ENCODE results near the gene PHB1. TPM values are rescaled to one million over a fixed set of nuclear protein-coding genes. Genes with fewer than 3 reads are reported as not detected.

The PHB1 gene
- polyA plus RNA-seq, 1 donor (not counting 4 experiments of a cell fraction or from before 2014, with no cell fraction given), result 395 TPM

DNA sequence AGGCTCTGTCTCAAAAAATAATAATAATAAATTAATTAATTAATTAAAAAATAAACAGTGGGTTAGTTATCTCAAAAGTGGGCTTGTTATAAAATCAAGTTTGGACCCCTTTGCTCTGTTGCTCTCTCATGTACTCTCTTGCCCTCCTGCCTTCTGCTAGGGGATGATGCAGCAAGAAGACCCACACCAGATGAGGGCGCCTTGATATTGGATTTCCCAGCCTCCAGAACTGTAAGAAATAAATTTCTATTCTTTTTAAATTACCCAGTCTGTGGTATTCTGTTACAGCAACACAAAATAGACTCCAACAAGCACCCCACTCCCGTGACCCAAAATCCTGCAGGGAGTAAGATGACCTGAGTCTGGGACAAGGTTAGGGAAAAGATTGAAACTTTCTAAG, 50.6 kb downstream of the PHB1 start:
- H3K4me3 ChIP-seq (ENCODE audit: control insufficient read depth in 2 of 3, extremely low read depth in 1 of 3, insufficient read depth in 2 of 3, low read depth in 1 of 3, low read length in 3 of 3), result no peak overlapping the region
- H3K9me3 ChIP-seq (ENCODE audit: control insufficient read depth, low read depth, low read length), result no peaks in the 10 kb centered on the region
- no peak overlapping the region for H3K4me2 ChIP-seq (ENCODE audit: control insufficient read depth, extremely low read depth, insufficient read depth, low read depth, low read length)
- peaks cover 3% of the 10 kb centered on the region for H3K9me1 ChIP-seq (ENCODE audit: control insufficient read depth, extremely low read depth, insufficient read depth, low read length)
- H4K20me1 ChIP-seq (ENCODE audit: control insufficient read depth, extremely low read depth, insufficient read depth, low read length), result no peaks in the 10 kb centered on the region
- no peaks in the 10 kb centered on the region for H3K27me3 ChIP-seq (ENCODE audit: control insufficient read depth, extremely low read depth, insufficient read depth, low read length)
- H3K36me3 ChIP-seq (ENCODE audit: control insufficient read depth in 2 of 2, extremely low read depth in 1 of 2, insufficient read depth in 2 of 2, low read length in 2 of 2), result no peaks in the 10 kb centered on the region
- DNase-seq (ENCODE audit: low read depth, low spot score), result no peak
- H2AFZ ChIP-seq (ENCODE audit: control insufficient read depth, low read length), result no peak overlapping the region
- TF ChIP-seq CTCF (optimal IDR thresholded peaks at IDR 0.05 in 1 of 3, IDR thresholded peaks at IDR 0.05 in 1 of 3, conservative IDR thresholded peaks at IDR 0.05 in 1 of 3; ENCODE audit: extremely low read depth in 1 of 3, insufficient read depth in 2 of 3, low read length in 3 of 3), result no peak
- TF ChIP-seq EZH2 (IDR thresholded peaks at IDR 0.05; ENCODE audit: low read length), result no peak
- peaks cover 20% of the 10 kb centered on the region for H3K4me1 ChIP-seq (ENCODE audit: control insufficient read depth, extremely low read depth, insufficient read depth, low read length)
- no peak for FAIRE-seq
- H3K27ac ChIP-seq (ENCODE audit: control insufficient read depth, insufficient read depth, low read length), result no peak overlapping the region
- peaks cover 24% of the 10 kb centered on the region for H3K79me2 ChIP-seq (ENCODE audit: control insufficient read depth, insufficient read depth, low read length)
- no peak overlapping the region for H3K9ac ChIP-seq (ENCODE audit: control insufficient read depth, extremely low read depth, insufficient read depth, low read length)
- dilution Hi-C loops (cut with MboI; ENCODE audit: extremely low pct_ligation_motif_present, low sequenced_read_pairs), result no loop called here

GRCh38 chr17:49363251-49363650, 51.4 kb downstream of the PHB1 start:
- no peak overlapping the region for H3K9ac ChIP-seq (ENCODE audit: control insufficient read depth, extremely low read depth, insufficient read depth, low read length)
- no peak overlapping the region for H3K4me3 ChIP-seq (ENCODE audit: control insufficient read depth in 2 of 3, extremely low read depth in 1 of 3, insufficient read depth in 2 of 3, low read depth in 1 of 3, low read length in 3 of 3)
- H4K20me1 ChIP-seq (ENCODE audit: control insufficient read depth, extremely low read depth, insufficient read depth, low read length), result no peaks in the 10 kb centered on the region
- no peaks in the 10 kb centered on the region for H3K36me3 ChIP-seq (ENCODE audit: control insufficient read depth in 2 of 2, extremely low read depth in 1 of 2, insufficient read depth in 2 of 2, low read length in 2 of 2)
- FAIRE-seq (no peak), DNase-seq (ENCODE audit: low read depth, low spot score) (no peak)
- H3K9me1 ChIP-seq (ENCODE audit: control insufficient read depth, extremely low read depth, insufficient read depth, low read length), result peaks cover 3% of the 10 kb centered on the region
- no peak overlapping the region for H2AFZ ChIP-seq (ENCODE audit: control insufficient read depth, low read length)
- no peaks in the 10 kb centered on the region for H3K9me3 ChIP-seq (ENCODE audit: control insufficient read depth, low read depth, low read length)
- peaks cover 29% of the 10 kb centered on the region for H3K4me1 ChIP-seq (ENCODE audit: control insufficient read depth, extremely low read depth, insufficient read depth, low read length)
- no peak overlapping the region for H3K27ac ChIP-seq (ENCODE audit: control insufficient read depth, insufficient read depth, low read length)
- H3K79me2 ChIP-seq (ENCODE audit: control insufficient read depth, insufficient read depth, low read length), result peaks cover 33% of the 10 kb centered on the region
- H3K4me2 ChIP-seq (ENCODE audit: control insufficient read depth, extremely low read depth, insufficient read depth, low read depth, low read length), result peak overlapping the region; percentile 93
- no peak for TF ChIP-seq CTCF (optimal IDR thresholded peaks at IDR 0.05 in 1 of 3, IDR thresholded peaks at IDR 0.05 in 1 of 3, conservative IDR thresholded peaks at IDR 0.05 in 1 of 3; ENCODE audit: extremely low read depth in 1 of 3, insufficient read depth in 2 of 3, low read length in 3 of 3)
- TF ChIP-seq EZH2 (IDR thresholded peaks at IDR 0.05; ENCODE audit: low read length), result no peak
- dilution Hi-C loops (cut with MboI; ENCODE audit: extremely low pct_ligation_motif_present, low sequenced_read_pairs), result no loop called here
- H3K27me3 ChIP-seq (ENCODE audit: control insufficient read depth, extremely low read depth, insufficient read depth, low read length), result no peaks in the 10 kb centered on the region

Measured in keratinocyte (primary cell).